Liver (tissue), 9 donors: ENCODE data around the gene THEM4. TPM values are rescaled to one million over a fixed set of nuclear protein-coding genes. Genes with fewer than 3 reads are reported as not detected.
A peak's percentile ranks its signal among the peaks of the same experiment; 100 is the strongest.

Experiments
- DNase-seq: peaks from one replicate; pipeline ENCODE4 v3.0.0-alpha.2; 2017; ENCODE audit warnings: low spot score
- H3K27ac ChIP-seq, 2 donors: one replicate each; pipeline ENCODE4 v1.7.0; 2013; ENCODE audit warnings: inconsistent platforms in 2 of 2, low read length in 2 of 2, control low read depth in 1 of 2, low read depth in 1 of 2, mild to moderate bottlenecking in 1 of 2
- H3K27me3 ChIP-seq, 4 donors: one replicate each; pipeline versions ENCODE4 v1.6.1 to v1.7.0; 2013; ENCODE audit warnings: low read length in 3 of 4, inconsistent platforms in 1 of 4, mild to moderate bottlenecking in 1 of 4, moderate library complexity in 1 of 4; ENCODE audit not compliant: control insufficient read depth in 4 of 4, insufficient read depth in 4 of 4
- H3K36me3 ChIP-seq, 4 donors: one replicate each; pipeline versions ENCODE4 v1.6.1 to v1.7.0; 2013; ENCODE audit warnings: low read length in 3 of 4, mild to moderate bottlenecking in 3 of 4, low read depth in 1 of 4, moderate library complexity in 1 of 4; ENCODE audit not compliant: control insufficient read depth in 4 of 4, insufficient read depth in 3 of 4
- H3K4me1 ChIP-seq, 4 donors: one replicate each; pipeline versions ENCODE4 v1.6.1 to v1.7.0; 2013; ENCODE audit warnings: low read length in 3 of 4, mild to moderate bottlenecking in 3 of 4, moderate library complexity in 1 of 4; ENCODE audit not compliant: control insufficient read depth in 4 of 4, insufficient read depth in 4 of 4
- H3K4me3 ChIP-seq, 3 donors: one replicate each; pipeline versions ENCODE4 v1.6.1 to v1.7.0; 2013; ENCODE audit warnings: low read length in 3 of 3, control low read depth in 1 of 3, low read depth in 1 of 3, mild to moderate bottlenecking in 1 of 3
- H3K9ac ChIP-seq, 2 donors: one replicate each; pipeline ENCODE4 v1.7.0; 2013; ENCODE audit warnings: low read length in 2 of 2, mild to moderate bottlenecking in 2 of 2, moderate library complexity in 2 of 2, control low read depth in 1 of 2, low read depth in 1 of 2
- H3K9me3 ChIP-seq, 4 donors: one replicate each; pipeline versions ENCODE4 v1.6.1 to v1.7.0; 2013; ENCODE audit warnings: low read length in 3 of 4; ENCODE audit not compliant: control insufficient read depth in 4 of 4
- CTCF ChIP-seq: fragments of 150-350 bp; IDR thresholded peaks from 2 replicates; pipeline ENCODE4 v1.5.1; 2017; ENCODE audit warnings: improper control_type of control experiment, low read depth, low read length; ENCODE audit not compliant: missing input control
- EGR1 ChIP-seq, 2 donors: IDR thresholded peaks; 2 replicates each; pipeline ENCODE4 v1.6.1; 2016 to 2018; ENCODE audit warnings: antibody characterized with exemption in 2 of 2, low read depth in 2 of 2
- FOXA1 ChIP-seq: IDR thresholded peaks from 2 replicates; pipeline ENCODE4 v1.6.1; 2016; ENCODE audit warnings: antibody characterized with exemption
- FOXA2 ChIP-seq: IDR thresholded peaks from 2 replicates; pipeline ENCODE4 v1.6.1; 2016; ENCODE audit warnings: antibody characterized with exemption
- GABPA ChIP-seq, 2 donors: IDR thresholded peaks in 1 of 2; conservative IDR thresholded peaks in 1 of 2; 2 replicates each; pipeline ENCODE4 v1.6.1; 2016; ENCODE audit warnings: antibody characterized with exemption in 2 of 2, mild to moderate bottlenecking in 1 of 2, moderate library complexity in 1 of 2
- HNF4A ChIP-seq, 2 donors: conservative IDR thresholded peaks; 2 replicates each; pipeline ENCODE4 v1.6.1; 2016; ENCODE audit warnings: antibody characterized with exemption in 2 of 2, mild to moderate bottlenecking in 2 of 2
- HNF4G ChIP-seq: IDR thresholded peaks from 2 replicates; pipeline ENCODE4 v1.6.1; 2016; ENCODE audit warnings: antibody characterized with exemption
- JUND ChIP-seq, 2 donors: IDR thresholded peaks; 2 replicates each; pipeline ENCODE4 v1.6.1; 2016; ENCODE audit warnings: antibody characterized with exemption in 2 of 2
- NR2F2 ChIP-seq: IDR thresholded peaks from 2 replicates; pipeline ENCODE4 v1.6.1; 2016; ENCODE audit warnings: antibody characterized with exemption
- RAD21 ChIP-seq, 2 donors: IDR thresholded peaks; 2 replicates each; pipeline ENCODE4 v1.6.1; 2016; ENCODE audit warnings: antibody characterized with exemption in 2 of 2, mild to moderate bottlenecking in 2 of 2
- REST ChIP-seq: IDR thresholded peaks from 2 replicates; pipeline ENCODE4 v1.6.1; 2016; ENCODE audit warnings: antibody characterized with exemption, mild to moderate bottlenecking
- RXRA ChIP-seq, 2 donors: IDR thresholded peaks; 2 replicates each; pipeline ENCODE4 v1.6.1; 2017 to 2018; ENCODE audit warnings: antibody characterized with exemption in 2 of 2, mild to moderate bottlenecking in 1 of 2
- SP1 ChIP-seq: IDR thresholded peaks from 2 replicates; pipeline ENCODE4 v1.6.1; 2018; ENCODE audit warnings: antibody characterized with exemption, mild to moderate bottlenecking
- TAF1 ChIP-seq: conservative IDR thresholded peaks from 2 replicates; pipeline ENCODE4 v1.6.1; 2016; ENCODE audit warnings: antibody characterized with exemption, mild to moderate bottlenecking
- YY1 ChIP-seq: IDR thresholded peaks from 2 replicates; pipeline ENCODE4 v1.6.1; 2016; ENCODE audit warnings: antibody characterized with exemption, mild to moderate bottlenecking
- WGBS: extraction: QIAGEN DNeasy Blood & Tissue Kit; methylation state at CpG from one replicate; pipeline ENCODE4 v1.1.7; 2013; 5-methylcytosine and 5-hydroxymethylcytosine counted together
- polyA plus RNA-seq, 2 donors: library from polyadenylated mRNA; stranded (reverse) in 1 of 2; unstranded in 1 of 2; fragments of 200-250 nt in 1 of 2; fragments of >200 nt in 1 of 2; fragmentation: Nextera tagmentation in 1 of 2; extraction: Ambion mirVana in 1 of 2; gene quantifications; one replicate each; pipeline versions ENCODE4 v1.2.1 to v1.2.3, GENCODE V29; 2013 to 2015
- total RNA-seq, 2 donors: library from RNA; depleted of rRNA; stranded (reverse); fragments of >200 nt; gene quantifications; one replicate each; pipeline ENCODE4 v1.2.3, GENCODE V29; 2014
- TF ChIP-seq, protein P1 (sequence below): IDR thresholded peaks from 2 replicates; pipeline ENCODE4 v1.6.1; 2016; ENCODE audit warnings: antibody characterized with exemption
- TF ChIP-seq, protein P2 (sequence below): IDR thresholded peaks from 2 replicates; pipeline ENCODE4 v1.6.1; 2016; ENCODE audit warnings: antibody characterized with exemption
- TF ChIP-seq, protein P3 (sequence below): IDR thresholded peaks from 2 replicates; pipeline ENCODE4 v1.6.1; 2016; ENCODE audit warnings: antibody characterized with exemption
- donor health status: healthy.
- donor health status: healthy.
- donor health status: healthy.
- donor health status: healthy.
- donor health status: healthy.

The THEM4 gene
- total and polyA plus RNA-seq, 4 donors: 6.1 to 16.2 (median 9.8) TPM

- no peak for TF ChIP-seq NR2F2
- no peak for TF ChIP-seq RAD21 (IDR thresholded peaks at IDR 0.05)
- TF ChIP-seq, protein P1, sequence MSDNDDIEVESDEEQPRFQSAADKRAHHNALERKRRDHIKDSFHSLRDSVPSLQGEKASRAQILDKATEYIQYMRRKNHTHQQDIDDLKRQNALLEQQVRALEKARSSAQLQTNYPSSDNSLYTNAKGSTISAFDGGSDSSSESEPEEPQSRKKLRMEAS: no peak
- TF ChIP-seq FOXA1: no peak
- TF ChIP-seq, protein P2, sequence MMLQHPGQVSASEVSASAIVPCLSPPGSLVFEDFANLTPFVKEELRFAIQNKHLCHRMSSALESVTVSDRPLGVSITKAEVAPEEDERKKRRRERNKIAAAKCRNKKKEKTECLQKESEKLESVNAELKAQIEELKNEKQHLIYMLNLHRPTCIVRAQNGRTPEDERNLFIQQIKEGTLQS: no peak
- TF ChIP-seq GABPA (IDR thresholded peaks at IDR 0.05 in 1 of 2, conservative IDR thresholded peaks at IDR 0.05 in 1 of 2): no peak
- TF ChIP-seq REST: no peak
- no peak for TF ChIP-seq CTCF
- no peak for TF ChIP-seq TAF1
- no peak for TF ChIP-seq EGR1 (IDR thresholded peaks at IDR 0.05; ENCODE audit: low read depth in 2 of 2)
- TF ChIP-seq SP1: no peak
- no peak for TF ChIP-seq HNF4A (conservative IDR thresholded peaks at IDR 0.05)
- TF ChIP-seq JUND (IDR thresholded peaks at IDR 0.05): no peak
- TF ChIP-seq FOXA2: no peak
- no peak for TF ChIP-seq YY1
- TF ChIP-seq, protein P3, sequence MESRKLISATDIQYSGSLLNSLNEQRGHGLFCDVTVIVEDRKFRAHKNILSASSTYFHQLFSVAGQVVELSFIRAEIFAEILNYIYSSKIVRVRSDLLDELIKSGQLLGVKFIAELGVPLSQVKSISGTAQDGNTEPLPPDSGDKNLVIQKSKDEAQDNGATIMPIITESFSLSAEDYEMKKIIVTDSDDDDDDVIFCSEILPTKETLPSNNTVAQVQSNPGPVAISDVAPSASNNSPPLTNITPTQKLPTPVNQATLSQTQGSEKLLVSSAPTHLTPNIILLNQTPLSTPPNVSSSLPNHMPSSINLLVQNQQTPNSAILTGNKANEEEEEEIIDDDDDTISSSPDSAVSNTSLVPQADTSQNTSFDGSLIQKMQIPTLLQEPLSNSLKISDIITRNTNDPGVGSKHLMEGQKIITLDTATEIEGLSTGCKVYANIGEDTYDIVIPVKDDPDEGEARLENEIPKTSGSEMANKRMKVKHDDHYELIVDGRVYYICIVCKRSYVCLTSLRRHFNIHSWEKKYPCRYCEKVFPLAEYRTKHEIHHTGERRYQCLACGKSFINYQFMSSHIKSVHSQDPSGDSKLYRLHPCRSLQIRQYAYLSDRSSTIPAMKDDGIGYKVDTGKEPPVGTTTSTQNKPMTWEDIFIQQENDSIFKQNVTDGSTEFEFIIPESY: no peak
- TF ChIP-seq HNF4G: no peak
- no peak for TF ChIP-seq RXRA (IDR thresholded peaks at IDR 0.05)
- no peak for DNase-seq
- 16% methylated on average over 26 of the region's 26 CpGs for WGBS
- no peaks in the 10 kb centered on the region for H3K36me3 ChIP-seq
- peak overlapping the region in 1 of 3 donors; percentile 61 for H3K4me3 ChIP-seq
- no peaks in the 10 kb centered on the region for H3K9me3 ChIP-seq
- H3K27ac ChIP-seq: no peak overlapping the region
- H3K9ac ChIP-seq: no peak overlapping the region
- no peaks in the 10 kb centered on the region for H3K27me3 ChIP-seq
- peaks cover 37 to 69% (median 52%) of the 10 kb centered on the region in 4 donors for H3K4me1 ChIP-seq
These were observed 71.5 kb downstream of the THEM4 start for GRCh38 chr1:151837884-151838221.
